Mesenchymal stem cell (in vitro differentiated cells and primary cell): ENCODE results near the gene CAMTA1.

ENCODE experiments used
- DNase-seq: peaks from one replicate; pipeline ENCODE4 v3.0.0-alpha.2; 2013
- H2AFZ ChIP-seq: one replicate; pipeline ENCODE4 v1.6.1; 2013; ENCODE audit warnings: low read depth, mild to moderate bottlenecking, control low read depth, inconsistent platforms, low read length, moderate library complexity
- H2AK5ac ChIP-seq: 2 replicates; pipeline ENCODE4 v1.6.1; 2013; ENCODE audit warnings: low read length, moderate library complexity, mild to moderate bottlenecking, inconsistent platforms; ENCODE audit not compliant: severe bottlenecking
- H2BK120ac ChIP-seq: one replicate; pipeline ENCODE4 v1.6.1; 2013; ENCODE audit warnings: low read depth, mild to moderate bottlenecking, inconsistent platforms, low read length, moderate library complexity
- H2BK12ac ChIP-seq, 2 experiments: one replicate each; pipeline ENCODE4 v1.6.1; 2013; ENCODE audit warnings: inconsistent platforms in 2 of 2, low read length in 2 of 2, mild to moderate bottlenecking in 2 of 2, moderate library complexity in 2 of 2, control low read depth in 1 of 2
- H2BK15ac ChIP-seq: one replicate; pipeline ENCODE4 v1.6.1; 2013; ENCODE audit warnings: mild to moderate bottlenecking, low read depth, inconsistent platforms; ENCODE audit not compliant: poor library complexity, severe bottlenecking
- H2BK5ac ChIP-seq: 2 replicates; pipeline ENCODE4 v1.6.1; 2013; ENCODE audit warnings: low read depth, mild to moderate bottlenecking, low read length, control low read depth, inconsistent platforms; ENCODE audit not compliant: poor library complexity, severe bottlenecking
- H3K14ac ChIP-seq, 2 experiments: one replicate each; pipeline ENCODE4 v1.6.1; 2013; ENCODE audit warnings: inconsistent platforms in 2 of 2, low read length in 2 of 2, control low read depth in 1 of 2, mild to moderate bottlenecking in 1 of 2, moderate library complexity in 1 of 2
- H3K18ac ChIP-seq, 2 experiments: one replicate each; pipeline ENCODE4 v1.6.1; 2013; ENCODE audit warnings: inconsistent platforms in 2 of 2, low read length in 2 of 2, control low read depth in 1 of 2, low read depth in 1 of 2, mild to moderate bottlenecking in 1 of 2
- H3K23ac ChIP-seq, 2 experiments: one replicate each; pipeline ENCODE4 v1.6.1; 2013; ENCODE audit warnings: inconsistent platforms in 2 of 2, low read length in 2 of 2, mild to moderate bottlenecking in 2 of 2, moderate library complexity in 2 of 2, control low read depth in 1 of 2
- H3K27ac ChIP-seq: 2 replicates; pipeline ENCODE4 v1.5.1; 2013; ENCODE audit warnings: mild to moderate bottlenecking, moderate library complexity, low read length, control low read depth, inconsistent platforms; ENCODE audit not compliant: poor library complexity, severe bottlenecking
- H3K27me3 ChIP-seq, 2 experiments: 2 replicates each; pipeline versions ENCODE4 v1.6.1 to v1.7.0; 2013; ENCODE audit warnings: low read length in 2 of 2, mild to moderate bottlenecking in 2 of 2, moderate library complexity in 2 of 2, control low read depth in 1 of 2, inconsistent platforms in 1 of 2; ENCODE audit not compliant: control insufficient read depth in 1 of 2, insufficient read depth in 1 of 2
- H3K36me3 ChIP-seq, 2 experiments: 2 replicates each; pipeline versions ENCODE4 v1.6.1 to v1.7.0; 2013; ENCODE audit warnings: low read length in 2 of 2, control low read depth in 1 of 2, inconsistent platforms in 1 of 2, low read depth in 1 of 2, mild to moderate bottlenecking in 1 of 2; ENCODE audit not compliant: insufficient read depth in 2 of 2, control insufficient read depth in 1 of 2
- H3K4ac ChIP-seq, 2 experiments: one replicate each; pipeline ENCODE4 v1.6.1; 2013; ENCODE audit warnings: inconsistent platforms in 2 of 2, low read length in 2 of 2, mild to moderate bottlenecking in 2 of 2, moderate library complexity in 2 of 2, control low read depth in 1 of 2, low read depth in 1 of 2
- H3K4me1 ChIP-seq: 2 replicates; pipeline ENCODE4 v1.6.1; 2013; ENCODE audit warnings: low read depth, low read length, control low read depth; ENCODE audit not compliant: control insufficient read depth, insufficient read depth
- H3K4me2 ChIP-seq: 2 replicates; pipeline ENCODE4 v1.6.1; 2013; ENCODE audit warnings: low read length, mild to moderate bottlenecking, inconsistent platforms; ENCODE audit not compliant: poor library complexity, severe bottlenecking
- H3K4me3 ChIP-seq, 2 experiments: 2 replicates each; pipeline versions ENCODE4 v1.5.1 to v1.7.0; 2013; ENCODE audit warnings: low read length in 2 of 2, mild to moderate bottlenecking in 2 of 2, control low read depth in 1 of 2, low read depth in 1 of 2; ENCODE audit not compliant: insufficient read depth in 1 of 2
- H3K79me1 ChIP-seq: replicated peaks from 2 replicates; pipeline ENCODE4 v1.6.1; 2013; ENCODE audit warnings: mild to moderate bottlenecking, control low read depth, low read length, inconsistent platforms; ENCODE audit not compliant: poor library complexity, severe bottlenecking
- H3K9ac ChIP-seq: 2 replicates; pipeline ENCODE4 v1.7.0; 2013; ENCODE audit warnings: mild to moderate bottlenecking, low read length, moderate library complexity
- H3K9me3 ChIP-seq: 2 replicates; pipeline ENCODE4 v1.7.0; 2013; ENCODE audit warnings: mild to moderate bottlenecking, low read length; ENCODE audit not compliant: control insufficient read depth
- H4K8ac ChIP-seq: one replicate; pipeline ENCODE4 v1.6.1; 2013; ENCODE audit warnings: inconsistent platforms, mild to moderate bottlenecking, low read length, moderate library complexity
- H4K91ac ChIP-seq: one replicate; pipeline ENCODE4 v1.6.1; 2013; ENCODE audit warnings: mild to moderate bottlenecking, low read length, inconsistent platforms
- WGBS: methylation state at CpG from one replicate; pipeline ENCODE4 v1.1.7; 2013; ENCODE audit warnings: mixed read lengths; 5-methylcytosine and 5-hydroxymethylcytosine counted together

Gene CAMTA1

GRCh38 chr1:7456722-7457082 is 671.4 kb downstream of the CAMTA1 start:
- Histone ChIP-seq H3K4me1 (peaks cover 24% of the 10 kb centered on the region), H3K4ac (no peak overlapping the region), H3K18ac (no peak overlapping the region), H2BK5ac (no peak overlapping the region), H4K91ac (no peak overlapping the region), H4K8ac (no peak overlapping the region), H2AK5ac (no peak overlapping the region), H3K4me3 (no peak overlapping the region), H3K14ac (peak overlapping the region in 1 of 2 experiments; percentile 45), H3K4me2 (no peak overlapping the region), H2BK12ac (no peak overlapping the region), H3K9ac (no peak overlapping the region), H2BK15ac (no peak overlapping the region), H3K27me3 (peaks cover 0 to 35% of the 10 kb centered on the region in 2 experiments), H3K9me3 (no peaks in the 10 kb centered on the region), H3K27ac (no peak overlapping the region), H2BK120ac (no peak overlapping the region), H3K79me1 (no peaks in the 10 kb centered on the region), H3K36me3 (no peaks in the 10 kb centered on the region), H3K23ac (no peak overlapping the region), H2AFZ (no peak overlapping the region)
- no peak for DNase-seq
- WGBS, result 57% methylated on average over 17 of the region's 17 CpGs

GRCh38 chr1:7457811-7458210 is 672.6 kb downstream of the CAMTA1 start:
- 94% methylated on average over 11 of the region's 15 CpGs for WGBS
- H4K8ac ChIP-seq, result no peak overlapping the region
- H3K4ac ChIP-seq, result no peak overlapping the region
- H3K4me1 ChIP-seq, result peaks cover 27% of the 10 kb centered on the region
- peaks cover 0 to 35% of the 10 kb centered on the region in 2 experiments for H3K27me3 ChIP-seq
- H3K9ac ChIP-seq, result no peak overlapping the region
- no peak overlapping the region for H2AFZ ChIP-seq
- H3K23ac ChIP-seq, result no peak overlapping the region
- H3K79me1 ChIP-seq, result no peaks in the 10 kb centered on the region
- no peaks in the 10 kb centered on the region for H3K36me3 ChIP-seq
- no peaks in the 10 kb centered on the region for H3K9me3 ChIP-seq
- H3K14ac ChIP-seq, result no peak overlapping the region
- no peak overlapping the region for H2BK5ac ChIP-seq
- no peak overlapping the region for H3K4me2 ChIP-seq
- no peak overlapping the region for H2AK5ac ChIP-seq
- no peak for DNase-seq
- no peak overlapping the region for H3K18ac ChIP-seq
- H2BK120ac ChIP-seq, result no peak overlapping the region
- no peak overlapping the region for H3K4me3 ChIP-seq
- no peak overlapping the region for H2BK12ac ChIP-seq
- no peak overlapping the region for H3K27ac ChIP-seq
- H4K91ac ChIP-seq, result no peak overlapping the region
- no peak overlapping the region for H2BK15ac ChIP-seq

GRCh38 chr1:7458946-7459345 is 673.7 kb downstream of the CAMTA1 start:
- H3K79me1 ChIP-seq, result no peaks in the 10 kb centered on the region
- peaks cover 30% of the 10 kb centered on the region for H3K4me1 ChIP-seq
- no peak overlapping the region for H3K27ac ChIP-seq
- no peaks in the 10 kb centered on the region for H3K9me3 ChIP-seq
- no peak overlapping the region for H4K91ac ChIP-seq
- H3K36me3 ChIP-seq, result no peaks in the 10 kb centered on the region
- no peak overlapping the region for H2BK15ac ChIP-seq
- no peak overlapping the region for H3K4me3 ChIP-seq
- no peak overlapping the region for H3K23ac ChIP-seq
- H3K4ac ChIP-seq, result no peak overlapping the region
- H2BK12ac ChIP-seq, result no peak overlapping the region
- no peak overlapping the region for H2BK120ac ChIP-seq
- H2AK5ac ChIP-seq, result no peak overlapping the region
- WGBS, result 92% methylated on average over 7 of the region's 7 CpGs
- no peak overlapping the region for H3K9ac ChIP-seq
- H3K27me3 ChIP-seq, result peaks cover 0 to 39% of the 10 kb centered on the region in 2 experiments
- no peak overlapping the region for H3K18ac ChIP-seq
- H4K8ac ChIP-seq, result no peak overlapping the region
- no peak for DNase-seq
- H3K4me2 ChIP-seq, result no peak overlapping the region
- no peak overlapping the region for H2AFZ ChIP-seq
- H3K14ac ChIP-seq, result peak overlapping the region in 1 of 2 experiments; percentile 19
- H2BK5ac ChIP-seq, result no peak overlapping the region

GRCh38 chr1:7459914-7460313 is 674.7 kb downstream of the CAMTA1 start:
- H3K27ac ChIP-seq, result no peak overlapping the region
- no peak overlapping the region for H3K18ac ChIP-seq
- no peak overlapping the region for H3K23ac ChIP-seq
- H2BK120ac ChIP-seq, result no peak overlapping the region
- no peaks in the 10 kb centered on the region for H3K36me3 ChIP-seq
- no peak overlapping the region for H3K4me3 ChIP-seq
- H4K91ac ChIP-seq, result no peak overlapping the region
- H3K9me3 ChIP-seq, result no peaks in the 10 kb centered on the region
- peaks cover 22% of the 10 kb centered on the region for H3K4me1 ChIP-seq
- WGBS, result 72% methylated on average over 11 of the region's 11 CpGs
- DNase-seq, result no peak
- no peak overlapping the region for H3K14ac ChIP-seq
- H2AFZ ChIP-seq, result no peak overlapping the region
- H3K9ac ChIP-seq, result no peak overlapping the region
- no peaks in the 10 kb centered on the region for H3K79me1 ChIP-seq
- no peak overlapping the region for H2BK12ac ChIP-seq
- H3K4ac ChIP-seq, result no peak overlapping the region
- no peak overlapping the region for H3K4me2 ChIP-seq
- no peak overlapping the region for H2BK5ac ChIP-seq
- H2BK15ac ChIP-seq, result no peak overlapping the region
- peaks cover 0 to 39% of the 10 kb centered on the region in 2 experiments for H3K27me3 ChIP-seq
- no peak overlapping the region for H2AK5ac ChIP-seq
- no peak overlapping the region for H4K8ac ChIP-seq
